Measurements from ENCODE around the gene BMP8A.

GRCh38 chr1:39567302-39567701 lies 75.9 kb downstream of the BMP8A start:
- TF ChIP-seq, protein P1, sequence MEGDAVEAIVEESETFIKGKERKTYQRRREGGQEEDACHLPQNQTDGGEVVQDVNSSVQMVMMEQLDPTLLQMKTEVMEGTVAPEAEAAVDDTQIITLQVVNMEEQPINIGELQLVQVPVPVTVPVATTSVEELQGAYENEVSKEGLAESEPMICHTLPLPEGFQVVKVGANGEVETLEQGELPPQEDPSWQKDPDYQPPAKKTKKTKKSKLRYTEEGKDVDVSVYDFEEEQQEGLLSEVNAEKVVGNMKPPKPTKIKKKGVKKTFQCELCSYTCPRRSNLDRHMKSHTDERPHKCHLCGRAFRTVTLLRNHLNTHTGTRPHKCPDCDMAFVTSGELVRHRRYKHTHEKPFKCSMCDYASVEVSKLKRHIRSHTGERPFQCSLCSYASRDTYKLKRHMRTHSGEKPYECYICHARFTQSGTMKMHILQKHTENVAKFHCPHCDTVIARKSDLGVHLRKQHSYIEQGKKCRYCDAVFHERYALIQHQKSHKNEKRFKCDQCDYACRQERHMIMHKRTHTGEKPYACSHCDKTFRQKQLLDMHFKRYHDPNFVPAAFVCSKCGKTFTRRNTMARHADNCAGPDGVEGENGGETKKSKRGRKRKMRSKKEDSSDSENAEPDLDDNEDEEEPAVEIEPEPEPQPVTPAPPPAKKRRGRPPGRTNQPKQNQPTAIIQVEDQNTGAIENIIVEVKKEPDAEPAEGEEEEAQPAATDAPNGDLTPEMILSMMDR (IDR thresholded peaks at IDR 0.05): no peak
- TF ChIP-seq ZFX (IDR thresholded peaks at IDR 0.05; ENCODE audit: borderline replicate concordance): no peak

Data from 22Rv1 (cell line).